GM23248 (cell line): ENCODE measurements around the gene KCTD16.

Experiments used
- EZH2 ChIP-seq: fragments of 200-600 bp; sonication (generic); IDR thresholded peaks from 2 replicates; pipeline ENCODE4 v1.6.1; 2018; ENCODE audit warnings: antibody characterized with exemption, mild to moderate bottlenecking; ENCODE audit not compliant: insufficient read depth, poor library complexity, severe bottlenecking
- EZH2phosphoT487 ChIP-seq: fragments of 200-600 bp; sonication (generic); IDR thresholded peaks from 2 replicates; pipeline ENCODE4 v1.6.1; 2018; ENCODE audit warnings: antibody characterized with exemption, moderate library complexity, mild to moderate bottlenecking, low read depth; ENCODE audit not compliant: insufficient read depth

GRCh38 chr5:144462577-144462976 is 291.9 kb downstream of the KCTD16 start:
- TF ChIP-seq EZH2phosphoT487: no peak
- no peak for TF ChIP-seq EZH2
